Osteocyte (in vitro differentiated cells): ENCODE results near the gene GIMD1. TPM values are rescaled to one million over a fixed set of nuclear protein-coding genes. Genes with fewer than 3 reads are reported as not detected.

Experiments
- DNase-seq: peaks from one replicate; pipeline ENCODE4 v3.0.0; 2021; ENCODE audit warnings: mixed read lengths; ENCODE audit not compliant: unreplicated experiment; ENCODE audit errors: extremely low spot score
- H3K27ac Mint-ChIP-seq: one replicate; pipeline ENCODE4 v1.8.0; 2021; ENCODE audit warnings: mild to moderate bottlenecking, mixed read lengths; ENCODE audit not compliant: unreplicated experiment
- H3K27me3 Mint-ChIP-seq: one replicate; pipeline ENCODE4 v1.8.0; 2021; ENCODE audit warnings: mixed read lengths; ENCODE audit not compliant: unreplicated experiment
- H3K36me3 Mint-ChIP-seq: one replicate; pipeline ENCODE4 v1.8.0; 2021; ENCODE audit warnings: mixed read lengths; ENCODE audit not compliant: unreplicated experiment
- H3K4me1 Mint-ChIP-seq: one replicate; pipeline ENCODE4 v1.8.0; 2021; ENCODE audit warnings: mixed read lengths; ENCODE audit not compliant: unreplicated experiment
- H3K4me3 Mint-ChIP-seq: one replicate; pipeline ENCODE4 v1.8.0; 2021; ENCODE audit warnings: mild to moderate bottlenecking, moderate library complexity, mixed read lengths; ENCODE audit not compliant: unreplicated experiment
- H3K9me3 Mint-ChIP-seq: one replicate; pipeline ENCODE4 v1.8.0; 2021; ENCODE audit warnings: mixed read lengths; ENCODE audit not compliant: unreplicated experiment
- total RNA-seq: library from RNA; stranded (reverse); gene quantifications from 2 replicates; pipeline ENCODE4 v1.2.1, GENCODE V29; 2021
- TF ChIP-seq, protein P1 (sequence below): fragments of 200-600 bp; sonication (generic); IDR thresholded peaks from 2 replicates; pipeline ENCODE4 v1.5.0; 2021; ENCODE audit warnings: antibody characterized with exemption, mild to moderate bottlenecking, moderate library complexity

Gene GIMD1
- total RNA-seq, 1 donor from 2014 or later = not detected

DNA sequence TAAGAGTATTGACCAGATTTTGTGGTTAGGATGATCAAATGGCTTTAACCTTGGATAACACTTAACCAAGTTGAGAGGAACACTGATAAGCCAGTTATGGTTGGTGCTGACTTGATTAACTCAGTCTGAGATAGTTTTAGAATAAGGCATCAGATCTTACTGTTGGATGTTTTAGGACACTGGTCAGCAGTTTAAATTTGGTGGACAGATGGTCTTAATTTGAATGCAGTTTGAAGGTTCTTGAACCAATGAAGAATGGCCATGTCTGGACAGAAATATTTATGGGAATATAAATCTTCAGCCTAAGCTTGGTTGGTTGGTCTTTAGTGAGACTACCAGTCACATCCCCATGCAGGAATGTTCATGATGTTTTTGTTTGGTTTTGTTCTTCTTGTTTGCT is 2.6 kb upstream of the GIMD1 start:
- no peak overlapping the region for H3K27ac Mint-ChIP-seq
- H3K27me3 Mint-ChIP-seq = peaks cover 38% of the 10 kb centered on the region
- H3K4me1 Mint-ChIP-seq = peaks cover 2% of the 10 kb centered on the region
- TF ChIP-seq, protein P1, sequence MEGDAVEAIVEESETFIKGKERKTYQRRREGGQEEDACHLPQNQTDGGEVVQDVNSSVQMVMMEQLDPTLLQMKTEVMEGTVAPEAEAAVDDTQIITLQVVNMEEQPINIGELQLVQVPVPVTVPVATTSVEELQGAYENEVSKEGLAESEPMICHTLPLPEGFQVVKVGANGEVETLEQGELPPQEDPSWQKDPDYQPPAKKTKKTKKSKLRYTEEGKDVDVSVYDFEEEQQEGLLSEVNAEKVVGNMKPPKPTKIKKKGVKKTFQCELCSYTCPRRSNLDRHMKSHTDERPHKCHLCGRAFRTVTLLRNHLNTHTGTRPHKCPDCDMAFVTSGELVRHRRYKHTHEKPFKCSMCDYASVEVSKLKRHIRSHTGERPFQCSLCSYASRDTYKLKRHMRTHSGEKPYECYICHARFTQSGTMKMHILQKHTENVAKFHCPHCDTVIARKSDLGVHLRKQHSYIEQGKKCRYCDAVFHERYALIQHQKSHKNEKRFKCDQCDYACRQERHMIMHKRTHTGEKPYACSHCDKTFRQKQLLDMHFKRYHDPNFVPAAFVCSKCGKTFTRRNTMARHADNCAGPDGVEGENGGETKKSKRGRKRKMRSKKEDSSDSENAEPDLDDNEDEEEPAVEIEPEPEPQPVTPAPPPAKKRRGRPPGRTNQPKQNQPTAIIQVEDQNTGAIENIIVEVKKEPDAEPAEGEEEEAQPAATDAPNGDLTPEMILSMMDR = no peak
- no peak for DNase-seq
- no peaks in the 10 kb centered on the region for H3K36me3 Mint-ChIP-seq
- no peaks in the 10 kb centered on the region for H3K9me3 Mint-ChIP-seq
- H3K4me3 Mint-ChIP-seq = no peak overlapping the region

DNA sequence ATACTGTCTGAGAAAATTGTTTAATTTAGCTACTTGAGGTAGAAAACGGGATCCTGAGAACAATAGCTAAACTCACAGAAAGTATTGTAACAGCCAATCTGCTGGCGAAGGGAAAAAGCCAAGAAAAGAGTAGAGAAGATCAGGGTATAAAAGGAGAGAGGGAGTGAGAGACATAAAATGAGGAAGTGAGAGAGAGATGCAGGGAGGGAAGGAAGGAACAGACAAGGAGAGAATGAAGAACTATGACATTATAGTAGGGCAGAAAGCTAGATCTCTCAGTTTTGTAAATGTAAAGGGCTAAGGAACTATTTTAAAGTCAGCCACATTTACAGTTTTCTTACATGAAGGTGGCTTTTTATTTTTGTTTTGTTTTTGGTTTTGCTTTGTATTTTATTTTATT is 1.6 kb upstream of the GIMD1 start:
- Mint-ChIP-seq H3K4me3 (no peak overlapping the region), H3K27ac (no peak overlapping the region), H3K27me3 (peaks cover 35% of the 10 kb centered on the region), H3K4me1 (peaks cover 4% of the 10 kb centered on the region), H3K9me3 (no peaks in the 10 kb centered on the region), H3K36me3 (no peaks in the 10 kb centered on the region)
- no peak for DNase-seq
- TF ChIP-seq, protein P1 = no peak

DNA sequence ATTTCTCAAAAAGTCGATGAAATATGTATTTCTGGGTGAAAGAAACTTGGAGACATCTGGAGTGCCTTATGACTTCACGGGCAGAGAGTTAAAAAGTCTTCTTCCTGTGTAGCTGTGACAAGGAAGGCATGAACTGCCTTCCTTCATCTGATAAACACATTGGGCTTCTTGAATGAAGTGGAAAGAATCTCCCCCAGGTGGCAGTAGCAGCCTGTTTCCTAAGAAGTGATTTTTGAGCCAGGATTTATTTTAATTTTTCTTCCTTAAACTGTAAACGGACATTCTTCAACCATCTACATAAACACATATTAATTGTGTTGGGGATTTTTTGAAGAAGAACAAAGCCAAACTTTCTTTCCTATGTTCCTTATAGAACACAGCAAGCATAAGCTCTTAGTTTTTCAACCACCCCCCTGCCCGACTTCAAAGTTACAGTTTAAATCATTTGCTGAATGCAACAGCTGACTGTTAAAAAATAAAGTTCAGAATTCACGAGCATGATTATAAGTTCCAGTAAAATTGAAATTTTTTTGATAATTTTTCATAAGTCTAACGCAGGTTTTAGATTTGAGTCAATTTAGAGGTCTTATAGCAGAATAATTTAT is 980 bp upstream of the GIMD1 start:
- no peaks in the 10 kb centered on the region for H3K36me3 Mint-ChIP-seq
- no peak overlapping the region for H3K27ac Mint-ChIP-seq
- H3K27me3 Mint-ChIP-seq = peaks cover 35% of the 10 kb centered on the region
- H3K4me3 Mint-ChIP-seq = no peak overlapping the region
- TF ChIP-seq, protein P1 = peak; percentile 89
- H3K4me1 Mint-ChIP-seq = peaks cover 6% of the 10 kb centered on the region
- DNase-seq = no peak
- no peaks in the 10 kb centered on the region for H3K9me3 Mint-ChIP-seq

DNA sequence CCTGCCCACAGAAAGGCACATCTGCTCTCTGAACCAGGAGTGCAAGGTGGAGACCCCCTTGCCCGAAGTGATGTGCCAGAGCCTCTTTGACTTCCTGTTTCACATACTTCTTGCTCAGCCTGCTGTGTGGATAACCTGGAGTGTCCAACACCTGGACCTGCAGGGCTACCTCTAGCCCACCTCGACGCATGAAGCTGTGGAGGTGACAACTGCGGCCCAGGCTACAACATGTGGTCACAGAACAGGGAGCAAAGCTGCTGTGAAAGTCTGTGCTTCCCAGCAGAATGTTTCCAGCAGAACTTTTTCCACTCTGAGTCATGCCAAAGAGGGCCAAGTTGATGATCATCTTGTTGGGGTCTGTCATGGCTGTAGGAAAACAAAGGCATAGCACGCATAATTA is 1.5 kb downstream of the GIMD1 start:
- Mint-ChIP-seq H3K27me3 (peaks cover 16% of the 10 kb centered on the region), H3K9me3 (no peaks in the 10 kb centered on the region), H3K36me3 (no peaks in the 10 kb centered on the region), H3K4me1 (peaks cover 6% of the 10 kb centered on the region), H3K27ac (no peak overlapping the region), H3K4me3 (no peak overlapping the region)
- peak; percentile 56 for DNase-seq
- TF ChIP-seq, protein P1 = no peak

DNA sequence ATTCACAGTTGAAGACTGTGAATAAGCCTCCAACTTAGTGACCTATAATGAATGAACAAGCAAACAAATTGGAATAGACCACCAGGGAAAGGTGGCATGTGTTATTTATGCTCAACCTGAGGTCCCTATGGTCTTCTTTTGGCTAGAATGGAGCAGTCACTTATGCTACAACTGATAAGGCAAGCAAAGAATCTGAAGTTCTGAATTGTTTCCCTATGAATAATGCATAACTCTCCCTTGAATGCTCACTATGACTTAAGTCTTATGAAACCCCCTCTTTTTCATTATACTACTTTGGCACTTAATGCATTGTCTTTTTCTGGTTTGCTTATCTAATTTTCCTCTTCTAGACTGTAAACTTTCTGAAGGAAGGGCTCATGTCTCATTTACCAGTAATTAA is 2.6 kb downstream of the GIMD1 start:
- Mint-ChIP-seq H3K27ac (no peak overlapping the region), H3K27me3 (peaks cover 8% of the 10 kb centered on the region), H3K9me3 (no peaks in the 10 kb centered on the region), H3K36me3 (no peaks in the 10 kb centered on the region), H3K4me1 (peaks cover 6% of the 10 kb centered on the region), H3K4me3 (no peak overlapping the region)
- no peak for DNase-seq
- TF ChIP-seq, protein P1 = no peak
